Prostate gland (tissue), 2 donors: ENCODE data around the gene LRRC8E.

Source experiments
- POLR2A ChIP-seq: fragments of 450-650 bp; IDR thresholded peaks from one replicate; pipeline ENCODE4 v1.6.1; 2016; ENCODE audit warnings: antibody characterized with exemption, mild to moderate bottlenecking
- TF ChIP-seq, protein P1 (sequence below), 4 experiments: fragments of 200-600 bp in 2 of 4; fragments of 450-650 bp in 2 of 4; sonication (generic) in 2 of 4; IDR thresholded peaks; 1 replicate in 3 of 4; 2 replicates in 1 of 4; pipeline ENCODE4 v1.5.1; 2016 to 2019; ENCODE audit warnings: antibody characterized with exemption in 4 of 4, mild to moderate bottlenecking in 2 of 4, moderate library complexity in 2 of 4

DNA sequence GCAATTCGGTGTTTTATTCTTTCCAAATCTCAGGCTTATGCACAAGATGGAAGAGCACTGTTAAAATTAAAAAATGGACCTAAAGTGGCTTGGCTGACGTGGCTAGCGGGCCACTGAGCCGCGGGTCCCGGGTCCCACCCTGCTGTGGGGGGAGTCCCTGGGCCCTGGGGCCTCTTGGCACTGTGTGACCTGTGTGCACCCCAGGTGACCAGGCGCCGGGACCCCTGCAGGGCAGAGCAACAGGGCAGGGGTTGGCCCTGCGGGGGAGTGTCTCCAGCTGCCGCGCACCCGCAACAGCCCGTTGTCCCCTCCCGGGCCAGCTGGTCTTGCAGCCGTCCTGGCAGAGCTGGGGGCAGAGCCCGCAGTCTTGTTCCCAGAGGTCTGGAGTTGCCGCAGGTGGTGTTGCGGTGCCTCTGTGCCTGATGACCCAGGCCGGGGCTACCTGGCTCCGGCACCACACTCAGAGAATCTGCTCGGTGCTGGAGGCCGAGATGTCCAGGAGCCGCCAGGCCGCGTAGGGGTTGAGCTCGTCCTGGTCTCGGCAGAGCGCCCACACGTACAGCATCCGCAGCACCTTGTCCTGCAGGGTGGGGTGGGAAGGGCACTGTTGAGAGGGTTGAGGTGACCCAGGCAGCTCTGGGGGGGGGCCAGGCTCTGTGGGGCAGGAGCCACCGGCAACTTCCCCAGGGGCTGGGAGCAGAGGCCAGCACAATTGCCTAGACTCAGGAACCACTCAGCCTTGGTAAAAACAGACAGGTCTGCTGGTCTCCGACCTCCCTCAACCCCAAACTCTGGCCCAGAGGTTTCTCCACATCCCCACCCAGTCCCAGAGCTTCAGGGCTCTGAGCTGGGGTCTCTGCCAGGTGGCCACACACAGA is 38.7 kb downstream of the LRRC8E start:
- no peak for TF ChIP-seq POLR2A
- TF ChIP-seq, protein P1, sequence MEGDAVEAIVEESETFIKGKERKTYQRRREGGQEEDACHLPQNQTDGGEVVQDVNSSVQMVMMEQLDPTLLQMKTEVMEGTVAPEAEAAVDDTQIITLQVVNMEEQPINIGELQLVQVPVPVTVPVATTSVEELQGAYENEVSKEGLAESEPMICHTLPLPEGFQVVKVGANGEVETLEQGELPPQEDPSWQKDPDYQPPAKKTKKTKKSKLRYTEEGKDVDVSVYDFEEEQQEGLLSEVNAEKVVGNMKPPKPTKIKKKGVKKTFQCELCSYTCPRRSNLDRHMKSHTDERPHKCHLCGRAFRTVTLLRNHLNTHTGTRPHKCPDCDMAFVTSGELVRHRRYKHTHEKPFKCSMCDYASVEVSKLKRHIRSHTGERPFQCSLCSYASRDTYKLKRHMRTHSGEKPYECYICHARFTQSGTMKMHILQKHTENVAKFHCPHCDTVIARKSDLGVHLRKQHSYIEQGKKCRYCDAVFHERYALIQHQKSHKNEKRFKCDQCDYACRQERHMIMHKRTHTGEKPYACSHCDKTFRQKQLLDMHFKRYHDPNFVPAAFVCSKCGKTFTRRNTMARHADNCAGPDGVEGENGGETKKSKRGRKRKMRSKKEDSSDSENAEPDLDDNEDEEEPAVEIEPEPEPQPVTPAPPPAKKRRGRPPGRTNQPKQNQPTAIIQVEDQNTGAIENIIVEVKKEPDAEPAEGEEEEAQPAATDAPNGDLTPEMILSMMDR (IDR thresholded peaks at IDR 0.05): no peak
